Uterus (tissue), 2 donors: Measurements from ENCODE around the gene THY1.

ENCODE experiments used
- POLR2A ChIP-seq, 2 donors: fragments of 450-650 bp; IDR thresholded peaks; one replicate each; pipeline ENCODE4 v1.6.1; 2016; ENCODE audit warnings: antibody characterized with exemption in 2 of 2, mild to moderate bottlenecking in 1 of 2, moderate library complexity in 1 of 2
- TF ChIP-seq, protein P1 (sequence below), 4 experiments: fragments of 200-600 bp in 2 of 4; fragments of 450-650 bp in 2 of 4; sonication (generic) in 2 of 4; IDR thresholded peaks; one replicate each; pipeline ENCODE4 v1.5.1; 2016 to 2019; ENCODE audit warnings: antibody characterized with exemption in 4 of 4, mild to moderate bottlenecking in 2 of 4, moderate library complexity in 1 of 4

DNA sequence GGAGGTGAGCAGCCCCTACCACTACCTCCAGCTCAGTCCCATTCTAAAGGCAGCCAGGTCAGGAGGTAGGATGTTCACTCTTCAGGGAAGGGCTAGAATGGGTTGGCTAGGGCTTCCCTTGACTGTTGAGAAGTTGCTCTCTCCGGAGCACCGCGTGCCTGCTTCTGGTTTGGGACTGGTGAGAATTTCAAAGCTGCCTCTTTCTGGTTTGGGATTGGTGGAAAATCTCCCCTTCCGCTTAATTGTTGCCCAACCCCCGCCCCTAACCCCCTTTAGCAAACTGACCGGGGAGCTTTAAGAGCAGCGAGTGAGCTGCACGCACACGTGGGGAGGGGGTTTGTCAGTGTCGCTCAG, 42.2 kb downstream of the THY1 start:
- TF ChIP-seq, protein P1, sequence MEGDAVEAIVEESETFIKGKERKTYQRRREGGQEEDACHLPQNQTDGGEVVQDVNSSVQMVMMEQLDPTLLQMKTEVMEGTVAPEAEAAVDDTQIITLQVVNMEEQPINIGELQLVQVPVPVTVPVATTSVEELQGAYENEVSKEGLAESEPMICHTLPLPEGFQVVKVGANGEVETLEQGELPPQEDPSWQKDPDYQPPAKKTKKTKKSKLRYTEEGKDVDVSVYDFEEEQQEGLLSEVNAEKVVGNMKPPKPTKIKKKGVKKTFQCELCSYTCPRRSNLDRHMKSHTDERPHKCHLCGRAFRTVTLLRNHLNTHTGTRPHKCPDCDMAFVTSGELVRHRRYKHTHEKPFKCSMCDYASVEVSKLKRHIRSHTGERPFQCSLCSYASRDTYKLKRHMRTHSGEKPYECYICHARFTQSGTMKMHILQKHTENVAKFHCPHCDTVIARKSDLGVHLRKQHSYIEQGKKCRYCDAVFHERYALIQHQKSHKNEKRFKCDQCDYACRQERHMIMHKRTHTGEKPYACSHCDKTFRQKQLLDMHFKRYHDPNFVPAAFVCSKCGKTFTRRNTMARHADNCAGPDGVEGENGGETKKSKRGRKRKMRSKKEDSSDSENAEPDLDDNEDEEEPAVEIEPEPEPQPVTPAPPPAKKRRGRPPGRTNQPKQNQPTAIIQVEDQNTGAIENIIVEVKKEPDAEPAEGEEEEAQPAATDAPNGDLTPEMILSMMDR (IDR thresholded peaks at IDR 0.05) = no peak
- TF ChIP-seq POLR2A (IDR thresholded peaks at IDR 0.05) = no peak
